ENCODE results near the gene ACSM4.

Gene ACSM4

DNA sequence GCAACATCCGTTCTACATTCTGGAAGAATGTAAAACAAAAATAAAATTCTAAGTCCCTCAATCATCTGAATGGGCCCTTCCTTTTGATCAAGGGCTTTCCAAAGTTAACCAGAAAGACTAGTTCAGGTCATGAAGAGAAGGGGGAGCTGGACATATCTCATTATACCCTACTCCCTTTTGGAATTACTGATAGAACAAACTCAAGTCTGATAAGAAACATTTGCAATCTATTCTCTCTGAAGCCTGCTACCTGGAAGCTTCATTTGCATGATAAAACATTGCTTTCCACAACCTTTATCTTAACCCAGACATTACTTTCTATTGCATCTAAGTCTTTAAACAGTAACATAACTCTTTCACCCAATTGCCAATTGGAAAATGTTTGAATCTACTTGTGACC, 8.3 kb upstream of the ACSM4 start:
- Histone ChIP-seq H3K4me1 (ENCODE audit: control insufficient read depth in 2 of 2, insufficient read depth in 1 of 2, low read depth in 1 of 2, low read length in 2 of 2) (no peaks in the 10 kb centered on the region), H3K79me1 (ENCODE audit: low read depth, low read length) (no peaks in the 10 kb centered on the region), H3K9ac (ENCODE audit: low read depth, low read length, poor library complexity) (no peak overlapping the region), H3K36me3 (replicated peaks in 1 of 2; ENCODE audit: control insufficient read depth in 2 of 2, insufficient read depth in 2 of 2, low read length in 2 of 2) (no peaks in the 10 kb centered on the region), H3K4ac (ENCODE audit: low read length) (no peak overlapping the region), H2BK15ac (ENCODE audit: low read length) (no peak overlapping the region), H2AK5ac (ENCODE audit: low read depth, low read length) (no peak overlapping the region), H3K4me3 (ENCODE audit: low read length in 2 of 2) (no peak overlapping the region), H4K91ac (ENCODE audit: low read depth, low read length, poor library complexity) (no peak overlapping the region), H3K14ac (ENCODE audit: low read length) (no peak overlapping the region), H2BK5ac (ENCODE audit: low read length) (no peak overlapping the region), H2BK12ac (ENCODE audit: low read length) (no peak overlapping the region), H3K4me2 (ENCODE audit: insufficient read depth, low read length, poor library complexity, severe bottlenecking) (no peak overlapping the region), H3K18ac (ENCODE audit: low read length) (no peak overlapping the region), H3K27ac (replicated peaks; ENCODE audit: low read length) (no peak overlapping the region), H3K9me3 (replicated peaks in 1 of 2; ENCODE audit: control insufficient read depth in 2 of 2, insufficient read depth in 1 of 2, low read depth in 1 of 2, low read length in 2 of 2) (peaks cover 0 to 1% of the 10 kb centered on the region in 2 donors), H2BK120ac (ENCODE audit: low read depth, low read length) (no peak overlapping the region), H2AFZ (ENCODE audit: low read length) (no peak overlapping the region), H4K8ac (ENCODE audit: low read depth, low read length) (no peak overlapping the region), H3K23ac (ENCODE audit: low read depth, low read length, poor library complexity) (no peak overlapping the region), H3K27me3 (ENCODE audit: control insufficient read depth in 3 of 3, insufficient read depth in 3 of 3, low read depth in 1 of 3, low read length in 3 of 3) (peaks cover 0 to 2% (median 0%) of the 10 kb centered on the region in 3 experiments)
- WGBS, 2 donors (ENCODE audit: extremely low coverage in 2 of 2, insufficient read length in 2 of 2, insufficient replicate concordance in 1 of 2) = no CpG with 5 or more reads among the region's 1 CpG
- DNase-seq (ENCODE audit: low spot score) = no peak

DNA sequence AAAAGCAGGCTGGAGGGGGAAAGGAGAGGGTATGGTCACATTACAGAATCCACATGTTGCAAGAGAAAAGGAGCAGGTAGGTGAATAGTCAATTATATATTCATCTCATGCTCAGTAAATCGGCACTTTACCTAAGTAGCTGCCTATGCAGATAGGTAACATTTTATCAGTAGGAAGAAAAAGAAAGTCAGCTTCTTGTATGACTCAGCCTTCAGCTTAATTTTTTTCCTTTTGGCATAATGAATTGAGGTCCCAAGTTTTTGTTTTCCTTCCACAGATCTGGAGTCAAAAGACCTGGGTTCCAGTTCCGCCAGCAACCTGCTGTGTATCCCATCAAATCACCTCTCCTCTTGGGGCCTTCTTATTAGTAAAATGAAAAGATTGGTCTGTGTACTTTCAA, 6.0 kb upstream of the ACSM4 start:
- no peak overlapping the region for H2AFZ ChIP-seq (ENCODE audit: low read length)
- no peak overlapping the region for H3K18ac ChIP-seq (ENCODE audit: low read length)
- H3K36me3 ChIP-seq (replicated peaks in 1 of 2; ENCODE audit: control insufficient read depth in 2 of 2, insufficient read depth in 2 of 2, low read length in 2 of 2) = no peaks in the 10 kb centered on the region
- H2BK15ac ChIP-seq (ENCODE audit: low read length) = no peak overlapping the region
- no peak overlapping the region for H2BK5ac ChIP-seq (ENCODE audit: low read length)
- H3K27ac ChIP-seq (replicated peaks; ENCODE audit: low read length) = no peak overlapping the region
- DNase-seq (ENCODE audit: low spot score) = no peak
- H3K4me2 ChIP-seq (ENCODE audit: insufficient read depth, low read length, poor library complexity, severe bottlenecking) = no peak overlapping the region
- no peaks in the 10 kb centered on the region for H3K9me3 ChIP-seq (replicated peaks in 1 of 2; ENCODE audit: control insufficient read depth in 2 of 2, insufficient read depth in 1 of 2, low read depth in 1 of 2, low read length in 2 of 2)
- no peak overlapping the region for H2BK12ac ChIP-seq (ENCODE audit: low read length)
- H3K4ac ChIP-seq (ENCODE audit: low read length) = no peak overlapping the region
- H3K23ac ChIP-seq (ENCODE audit: low read depth, low read length, poor library complexity) = no peak overlapping the region
- no peak overlapping the region for H3K4me3 ChIP-seq (ENCODE audit: low read length in 2 of 2)
- no peak overlapping the region for H2BK120ac ChIP-seq (ENCODE audit: low read depth, low read length)
- no peak overlapping the region for H3K14ac ChIP-seq (ENCODE audit: low read length)
- H2AK5ac ChIP-seq (ENCODE audit: low read depth, low read length) = no peak overlapping the region
- no peak overlapping the region for H4K8ac ChIP-seq (ENCODE audit: low read depth, low read length)
- no peaks in the 10 kb centered on the region for H3K4me1 ChIP-seq (ENCODE audit: control insufficient read depth in 2 of 2, insufficient read depth in 1 of 2, low read depth in 1 of 2, low read length in 2 of 2)
- no peaks in the 10 kb centered on the region for H3K79me1 ChIP-seq (ENCODE audit: low read depth, low read length)
- WGBS, 2 donors (ENCODE audit: extremely low coverage in 2 of 2, insufficient read length in 2 of 2, insufficient replicate concordance in 1 of 2) = no CpG with 5 or more reads among the region's 2 CpGs
- no peak overlapping the region for H4K91ac ChIP-seq (ENCODE audit: low read depth, low read length, poor library complexity)
- no peak overlapping the region for H3K9ac ChIP-seq (ENCODE audit: low read depth, low read length, poor library complexity)
- H3K27me3 ChIP-seq (ENCODE audit: control insufficient read depth in 3 of 3, insufficient read depth in 3 of 3, low read depth in 1 of 3, low read length in 3 of 3) = peaks cover 0 to 2% (median 0%) of the 10 kb centered on the region in 3 experiments

DNA sequence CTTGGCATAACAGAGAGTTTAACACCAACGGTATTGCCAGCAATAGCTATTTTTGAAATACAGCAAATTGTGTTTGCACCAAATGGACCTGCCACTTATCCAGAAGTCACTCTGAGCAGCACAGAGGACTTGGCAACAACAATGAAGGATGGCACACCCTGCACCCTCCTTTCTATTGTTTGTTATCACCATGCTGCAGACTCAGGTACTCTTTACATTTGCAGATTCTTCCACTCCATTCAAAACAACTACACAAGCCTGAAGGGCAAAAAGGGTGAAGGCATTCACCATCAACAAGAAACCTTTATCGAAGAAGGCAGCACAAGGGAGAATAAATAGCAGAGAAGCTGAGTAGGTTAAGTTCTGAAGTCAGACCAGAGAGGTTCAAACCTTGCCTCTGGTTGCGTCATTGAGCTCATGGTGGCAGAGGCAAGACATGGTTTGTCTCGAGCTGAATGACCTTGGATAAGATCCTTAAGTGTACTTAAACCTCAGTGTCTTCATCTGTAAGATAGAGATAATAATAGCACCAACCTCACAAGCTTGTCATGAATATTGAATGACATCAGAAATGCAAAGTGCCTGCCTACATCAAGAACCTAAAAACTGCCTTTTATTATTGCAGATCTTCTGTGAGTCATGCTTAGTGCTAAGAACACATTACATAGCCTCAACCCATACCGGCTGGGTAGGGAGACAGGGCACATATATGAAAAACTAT, 1.4 kb upstream of the ACSM4 start:
- H4K91ac ChIP-seq (ENCODE audit: low read depth, low read length, poor library complexity) = no peak overlapping the region
- H2AK5ac ChIP-seq (ENCODE audit: low read depth, low read length) = no peak overlapping the region
- H3K79me1 ChIP-seq (ENCODE audit: low read depth, low read length) = no peaks in the 10 kb centered on the region
- H3K27ac ChIP-seq (replicated peaks; ENCODE audit: low read length) = no peak overlapping the region
- H3K14ac ChIP-seq (ENCODE audit: low read length) = no peak overlapping the region
- H2BK15ac ChIP-seq (ENCODE audit: low read length) = no peak overlapping the region
- H2BK5ac ChIP-seq (ENCODE audit: low read length) = no peak overlapping the region
- no peaks in the 10 kb centered on the region for H3K27me3 ChIP-seq (ENCODE audit: control insufficient read depth in 3 of 3, insufficient read depth in 3 of 3, low read depth in 1 of 3, low read length in 3 of 3)
- H3K4me3 ChIP-seq (ENCODE audit: low read length in 2 of 2) = no peak overlapping the region
- H3K9me3 ChIP-seq (replicated peaks in 1 of 2; ENCODE audit: control insufficient read depth in 2 of 2, insufficient read depth in 1 of 2, low read depth in 1 of 2, low read length in 2 of 2) = peaks cover 0 to 2% of the 10 kb centered on the region in 2 donors
- no peak overlapping the region for H2BK12ac ChIP-seq (ENCODE audit: low read length)
- no peak overlapping the region for H3K4me2 ChIP-seq (ENCODE audit: insufficient read depth, low read length, poor library complexity, severe bottlenecking)
- no CpG with 5 or more reads among the region's 5 CpGs for WGBS, 2 donors (ENCODE audit: extremely low coverage in 2 of 2, insufficient read length in 2 of 2, insufficient replicate concordance in 1 of 2)
- no peak overlapping the region for H3K4ac ChIP-seq (ENCODE audit: low read length)
- no peak for DNase-seq (ENCODE audit: low spot score)
- H2AFZ ChIP-seq (ENCODE audit: low read length) = no peak overlapping the region
- no peak overlapping the region for H3K18ac ChIP-seq (ENCODE audit: low read length)
- no peak overlapping the region for H3K9ac ChIP-seq (ENCODE audit: low read depth, low read length, poor library complexity)
- H3K36me3 ChIP-seq (replicated peaks in 1 of 2; ENCODE audit: control insufficient read depth in 2 of 2, insufficient read depth in 2 of 2, low read length in 2 of 2) = no peaks in the 10 kb centered on the region
- H3K4me1 ChIP-seq (ENCODE audit: control insufficient read depth in 2 of 2, insufficient read depth in 1 of 2, low read depth in 1 of 2, low read length in 2 of 2) = no peaks in the 10 kb centered on the region
- H2BK120ac ChIP-seq (ENCODE audit: low read depth, low read length) = no peak overlapping the region
- no peak overlapping the region for H3K23ac ChIP-seq (ENCODE audit: low read depth, low read length, poor library complexity)
- no peak overlapping the region for H4K8ac ChIP-seq (ENCODE audit: low read depth, low read length)

DNA sequence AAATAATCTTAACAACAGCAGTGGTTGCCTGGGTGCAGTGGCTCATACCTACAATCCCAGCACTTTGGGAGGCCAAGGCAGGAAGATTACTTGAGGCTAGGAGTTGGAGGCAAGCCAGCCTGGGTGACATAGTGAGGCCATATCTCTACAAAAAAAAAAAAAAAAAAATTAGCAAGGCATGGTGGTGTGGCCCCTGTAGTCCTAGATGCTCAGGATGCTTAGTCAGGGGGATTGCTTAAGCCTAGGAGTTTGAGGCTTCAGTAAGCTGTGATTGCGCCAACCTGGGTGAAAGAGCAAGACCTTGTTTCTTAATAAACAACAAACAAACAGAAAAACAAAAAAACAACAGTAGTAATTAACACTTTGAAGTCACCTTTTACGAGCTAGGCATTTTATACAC, 642 bp upstream of the ACSM4 start:
- Histone ChIP-seq H3K23ac (ENCODE audit: low read depth, low read length, poor library complexity) (no peak overlapping the region), H3K9ac (ENCODE audit: low read depth, low read length, poor library complexity) (no peak overlapping the region), H2BK120ac (ENCODE audit: low read depth, low read length) (no peak overlapping the region), H2AK5ac (ENCODE audit: low read depth, low read length) (no peak overlapping the region), H3K4me2 (ENCODE audit: insufficient read depth, low read length, poor library complexity, severe bottlenecking) (no peak overlapping the region), H3K4me1 (ENCODE audit: control insufficient read depth in 2 of 2, insufficient read depth in 1 of 2, low read depth in 1 of 2, low read length in 2 of 2) (no peaks in the 10 kb centered on the region), H2BK5ac (ENCODE audit: low read length) (no peak overlapping the region), H2BK15ac (ENCODE audit: low read length) (no peak overlapping the region), H3K18ac (ENCODE audit: low read length) (no peak overlapping the region), H3K79me1 (ENCODE audit: low read depth, low read length) (no peaks in the 10 kb centered on the region), H3K9me3 (replicated peaks in 1 of 2; ENCODE audit: control insufficient read depth in 2 of 2, insufficient read depth in 1 of 2, low read depth in 1 of 2, low read length in 2 of 2) (peaks cover 0 to 2% of the 10 kb centered on the region in 2 donors), H3K27me3 (ENCODE audit: control insufficient read depth in 3 of 3, insufficient read depth in 3 of 3, low read depth in 1 of 3, low read length in 3 of 3) (no peaks in the 10 kb centered on the region), H3K36me3 (replicated peaks in 1 of 2; ENCODE audit: control insufficient read depth in 2 of 2, insufficient read depth in 2 of 2, low read length in 2 of 2) (no peaks in the 10 kb centered on the region), H3K4ac (ENCODE audit: low read length) (no peak overlapping the region), H3K27ac (replicated peaks; ENCODE audit: low read length) (no peak overlapping the region), H2BK12ac (ENCODE audit: low read length) (no peak overlapping the region), H2AFZ (ENCODE audit: low read length) (no peak overlapping the region), H3K4me3 (ENCODE audit: low read length in 2 of 2) (no peak overlapping the region), H4K91ac (ENCODE audit: low read depth, low read length, poor library complexity) (no peak overlapping the region), H4K8ac (ENCODE audit: low read depth, low read length) (no peak overlapping the region), H3K14ac (ENCODE audit: low read length) (no peak overlapping the region)
- DNase-seq (ENCODE audit: low spot score) = no peak
- WGBS, 2 donors (ENCODE audit: extremely low coverage in 2 of 2, insufficient read length in 2 of 2, insufficient replicate concordance in 1 of 2) = no CpG with 5 or more reads among the region's 2 CpGs
